B cell (primary cell): ENCODE results near the gene CPB2. TPM values are rescaled to one million over a fixed set of nuclear protein-coding genes. Genes with fewer than 3 reads are reported as not detected.

Experiments used
- ATAC-seq: fragments of 200-7000 bp; cut with Tn5 transposase; one replicate; pipeline ENCODE4 v1.10.0; 2021; ENCODE audit warnings: low read depth, mild to moderate bottlenecking, moderate number of reproducible peaks, moderate library complexity
- CTCF ChIA-PET: fragments of 350-600 bp; sonication (Branson Sonifier 250); formaldehyde crosslinking; loops from one replicate; lab custom pipeline; 2021; ENCODE audit warnings: antibody characterized with exemption, inconsistent platforms; lab: Charles Lee
- POLR2A ChIA-PET: fragments of 350-600 bp; sonication (Branson Sonifier 250); formaldehyde crosslinking; loops from one replicate; lab custom pipeline; 2021; ENCODE audit warnings: antibody characterized with exemption; lab: Charles Lee
- DNase-seq: peaks from one replicate; pipeline ENCODE4 v3.0.0; 2013
- H2AFZ ChIP-seq: 2 replicates; pipeline ENCODE4 v1.6.1; 2012; ENCODE audit warnings: mild to moderate bottlenecking, low read depth, low read length; ENCODE audit not compliant: insufficient read depth, poor library complexity, severe bottlenecking
- H3K27ac ChIP-seq, 2 donors: 1 replicate in 1 of 2; 2 replicates in 1 of 2; pipeline ENCODE4 v1.5.1; 2012 to 2013; ENCODE audit warnings: low read length in 2 of 2, mild to moderate bottlenecking in 2 of 2, moderate library complexity in 1 of 2
- H3K27me3 ChIP-seq, 4 experiments: fragments of 200-600 bp in 1 of 4; sonication (generic) in 1 of 4; replicated peaks in 1 of 4; 1 replicate in 2 of 4; 2 replicates in 2 of 4; pipeline versions ENCODE4 v1.6.1 to v1.7.0; 2013 to 2016; ENCODE audit warnings: low read length in 3 of 4, mild to moderate bottlenecking in 2 of 4, mixed read lengths in 1 of 4, moderate library complexity in 1 of 4; ENCODE audit not compliant: insufficient read depth in 4 of 4, control insufficient read depth in 3 of 4; ENCODE audit errors: control extremely low read depth in 1 of 4
- H3K36me3 ChIP-seq, 2 experiments: replicated peaks in 1 of 2; 1 replicate in 1 of 2; 2 replicates in 1 of 2; pipeline versions ENCODE4 v1.6.1 to v1.7.1; 2013; ENCODE audit warnings: low read length in 1 of 2; ENCODE audit not compliant: insufficient read depth in 2 of 2, control insufficient read depth in 1 of 2; ENCODE audit errors: control extremely low read depth in 1 of 2, extremely low read depth in 1 of 2
- H3K4me1 ChIP-seq, 2 donors: fragments of 200-600 bp in 1 of 2; sonication (generic) in 1 of 2; 1 replicate in 1 of 2; 2 replicates in 1 of 2; pipeline versions ENCODE4 v1.5.1 to v1.6.1; 2013 to 2017; ENCODE audit warnings: low read length in 2 of 2; ENCODE audit not compliant: control insufficient read depth in 2 of 2, insufficient read depth in 2 of 2
- H3K4me2 ChIP-seq: replicated peaks from 2 replicates; pipeline ENCODE3; 2012; ENCODE audit warnings: mild to moderate bottlenecking, low read depth, low read length; ENCODE audit not compliant: poor library complexity, severe bottlenecking
- H3K4me3 ChIP-seq, 5 experiments: fragments of 200-600 bp in 1 of 5; sonication (generic) in 1 of 5; 1 replicate in 3 of 5; 2 replicates in 2 of 5; pipeline versions ENCODE4 v1.5.1 to v1.7.0; 2011 to 2016; ENCODE audit warnings: low read length in 4 of 5, mild to moderate bottlenecking in 4 of 5, low read depth in 2 of 5, control low read depth in 1 of 5, moderate library complexity in 1 of 5; ENCODE audit not compliant: insufficient read depth in 1 of 5; ENCODE audit errors: control extremely low read depth in 1 of 5, extremely low read depth in 1 of 5
- H3K79me2 ChIP-seq: fragments of 200-600 bp; sonication (generic); one replicate; pipeline ENCODE4 v1.6.0; 2016; ENCODE audit warnings: low read length; ENCODE audit not compliant: control insufficient read depth, insufficient read depth
- H3K9ac ChIP-seq: fragments of 200-600 bp; sonication (generic); 2 replicates; pipeline ENCODE4 v1.6.1; 2017; ENCODE audit warnings: mild to moderate bottlenecking, low read length, moderate library complexity
- H3K9me3 ChIP-seq, 3 donors: one replicate each; pipeline versions ENCODE4 v1.6.1 to v1.7.1; 2013; ENCODE audit warnings: low read length in 2 of 3; ENCODE audit not compliant: control insufficient read depth in 2 of 3, insufficient read depth in 1 of 3; ENCODE audit errors: control extremely low read depth in 1 of 3
- H4K20me1 ChIP-seq: 2 replicates; pipeline ENCODE4 v1.6.0; 2012; ENCODE audit warnings: mild to moderate bottlenecking, low read length; ENCODE audit not compliant: insufficient read depth, control insufficient read depth, poor library complexity, severe bottlenecking
- H3K27ac Mint-ChIP-seq: one replicate; pipeline ENCODE4 v1.8.0; 2021; ENCODE audit warnings: mixed read lengths
- H3K27me3 Mint-ChIP-seq: one replicate; pipeline ENCODE4 v1.8.0; 2021; ENCODE audit warnings: mixed read lengths
- H3K4me1 Mint-ChIP-seq: one replicate; pipeline ENCODE4 v1.8.0; 2021; ENCODE audit warnings: mixed read lengths
- H3K4me3 Mint-ChIP-seq: one replicate; pipeline ENCODE4 v1.8.0; 2021; ENCODE audit warnings: mixed read lengths
- H3K9me3 Mint-ChIP-seq: one replicate; pipeline ENCODE4 v1.8.0; 2022; ENCODE audit warnings: mixed read lengths; ENCODE audit not compliant: insufficient read depth
- CTCF ChIP-seq: fragments of 200-600 bp; IDR thresholded peaks from one replicate; pipeline ENCODE4 v1.8.0; 2022; ENCODE audit warnings: antibody characterized with exemption, mild to moderate bottlenecking
- EZH2 ChIP-seq: IDR thresholded peaks from 2 replicates; pipeline ENCODE4 v1.6.1; 2012; ENCODE audit warnings: borderline replicate concordance, low read depth, mild to moderate bottlenecking, moderate library complexity, low read length; ENCODE audit not compliant: insufficient read depth, poor library complexity, severe bottlenecking
- WGBS: methylation state at CpG from one replicate; pipeline ENCODE4 v1.1.5; 2013; ENCODE audit warnings: missing lambda C conversion rate; ENCODE audit not compliant: insufficient coverage; 5-methylcytosine and 5-hydroxymethylcytosine counted together
- intact Hi-C: fragments of 100-400 bp; cut with micrococcal nuclease; formaldehyde crosslinking; loops from one replicate; pipeline ENCODE4 v1.10.0; 2022
- polyA plus RNA-seq: library from polyadenylated mRNA; depleted of rRNA; stranded (reverse); fragments of >200 nt; gene quantifications from 2 replicates; pipeline ENCODE4 v1.2.3, GENCODE V29; 2012
- total RNA-seq, 2 donors: library from RNA; stranded (reverse); fragments of 120-200 nt in 1 of 2; gene quantifications; 1 replicate in 1 of 2; 2 replicates in 1 of 2; pipeline versions ENCODE4 v1.2.3 to v1.2.4, GENCODE V29; 2013 to 2022

CPB2 gene
- total and polyA plus RNA-seq, 2 donors (not counting 1 experiment from before 2014, with no cell fraction given), result not detected

GRCh38 chr13:46113596-46113995, 8.8 kb upstream of the CPB2 start:
- no peak overlapping the region for H3K4me3 ChIP-seq
- H3K9ac ChIP-seq, result no peak overlapping the region
- WGBS, result 79% methylated on average over 2 of the region's 2 CpGs
- H3K9me3 ChIP-seq, result no peaks in the 10 kb centered on the region
- H3K4me1 ChIP-seq, result no peaks in the 10 kb centered on the region
- H3K4me1 Mint-ChIP-seq, result no peaks in the 10 kb centered on the region
- H3K27ac ChIP-seq, result no peak overlapping the region
- DNase-seq, result no peak
- no peak overlapping the region for H2AFZ ChIP-seq
- H4K20me1 ChIP-seq, result no peaks in the 10 kb centered on the region
- peaks cover 30% of the 10 kb centered on the region for H3K27me3 Mint-ChIP-seq
- intact Hi-C loops, result no loop called here
- CTCF ChIA-PET, result no interaction called here
- no peak for ATAC-seq
- TF ChIP-seq CTCF, result no peak
- no peak for TF ChIP-seq EZH2
- H3K4me2 ChIP-seq, result no peak overlapping the region
- no peaks in the 10 kb centered on the region for H3K36me3 ChIP-seq
- POLR2A ChIA-PET, result no interaction called here
- H3K27me3 ChIP-seq, result peaks cover 0 to 4% (median 1%) of the 10 kb centered on the region in 4 experiments
- H3K4me3 Mint-ChIP-seq, result no peak overlapping the region
- no peaks in the 10 kb centered on the region for H3K9me3 Mint-ChIP-seq
- H3K27ac Mint-ChIP-seq, result no peak overlapping the region
- H3K79me2 ChIP-seq, result no peaks in the 10 kb centered on the region

GRCh38 chr13:46111151-46111550, 6.3 kb upstream of the CPB2 start:
- ATAC-seq (no peak), DNase-seq (no peak)
- Mint-ChIP-seq H3K4me3 (no peak overlapping the region), H3K4me1 (peaks cover 5% of the 10 kb centered on the region), H3K27ac (no peak overlapping the region), H3K9me3 (no peaks in the 10 kb centered on the region), H3K27me3 (peaks cover 33% of the 10 kb centered on the region)
- no peak overlapping the region for H3K9ac ChIP-seq
- H3K4me3 ChIP-seq, result no peak overlapping the region
- no peak for TF ChIP-seq EZH2
- no peak for TF ChIP-seq CTCF
- H3K27ac ChIP-seq, result no peak overlapping the region
- H3K36me3 ChIP-seq, result no peaks in the 10 kb centered on the region
- no peaks in the 10 kb centered on the region for H3K4me1 ChIP-seq
- peaks cover 0 to 4% (median 1%) of the 10 kb centered on the region in 4 experiments for H3K27me3 ChIP-seq
- H3K4me2 ChIP-seq, result no peak overlapping the region
- ChIA-PET CTCF (no interaction called here), POLR2A (no interaction called here)
- H4K20me1 ChIP-seq, result no peaks in the 10 kb centered on the region
- H2AFZ ChIP-seq, result no peak overlapping the region
- intact Hi-C loops, result no loop called here
- H3K9me3 ChIP-seq, result no peaks in the 10 kb centered on the region
- no peaks in the 10 kb centered on the region for H3K79me2 ChIP-seq
